ENCODE measurements around the gene CMSS1.
"Not testable (repeated sequence)": the region's sequence is repeated elsewhere in the genome, so short reads cannot be mapped to it uniquely, and the experiment has no call there.

Gene CMSS1

GRCh38 chr3:99823723-99824711 lies 6.4 kb downstream of the CMSS1 start:
- no peak for DNase-seq

GRCh38 chr3:99825004-99825640 lies 7.5 kb downstream of the CMSS1 start:
- DNase-seq = no peak

- no peak for DNase-seq
Measured at GRCh38 chr3:99829844-99830243, 12.2 kb downstream of the CMSS1 start.

- no peak for DNase-seq
Measured at GRCh38 chr3:99833617-99834205, 16.0 kb downstream of the CMSS1 start.

GRCh38 chr3:99834211-99834957 lies 16.7 kb downstream of the CMSS1 start:
- DNase-seq = no peak

- no peak for DNase-seq
Measured at GRCh38 chr3:99836681-99837080, 19.0 kb downstream of the CMSS1 start.

- no peak for DNase-seq
Measured at GRCh38 chr3:99837715-99838114, 20.1 kb downstream of the CMSS1 start.

GRCh38 chr3:99838755-99839154 lies 21.1 kb downstream of the CMSS1 start:
- DNase-seq = no peak

GRCh38 chr3:99839613-99840012 lies 22.0 kb downstream of the CMSS1 start:
- no peak for DNase-seq

GRCh38 chr3:99841949-99842348 lies 24.3 kb downstream of the CMSS1 start:
- not testable (repeated sequence) for DNase-seq

- DNase-seq = peak; percentile 18 to 52
Measured at GRCh38 chr3:99842826-99843589, 25.3 kb downstream of the CMSS1 start.

- peak in 1 of 2 experiments; percentile 64 for DNase-seq
Measured at GRCh38 chr3:99843590-99844258, 26.1 kb downstream of the CMSS1 start.

- no peak for DNase-seq
Measured at GRCh38 chr3:99845331-99845730, 27.7 kb downstream of the CMSS1 start.

GRCh38 chr3:99845999-99846398 lies 28.3 kb downstream of the CMSS1 start:
- no peak for DNase-seq

GRCh38 chr3:99846477-99847160 lies 29.0 kb downstream of the CMSS1 start:
- DNase-seq = no peak

- no peak for DNase-seq
Measured at GRCh38 chr3:99848433-99848832, 30.8 kb downstream of the CMSS1 start.

- DNase-seq = no peak
Measured at GRCh38 chr3:99850608-99851007, 32.9 kb downstream of the CMSS1 start.

- DNase-seq = no peak
Measured at GRCh38 chr3:99851955-99852354, 34.3 kb downstream of the CMSS1 start.

GRCh38 chr3:99852851-99853250 lies 35.2 kb downstream of the CMSS1 start:
- no peak for DNase-seq

- DNase-seq = no peak
Measured at GRCh38 chr3:99854756-99855298, 37.2 kb downstream of the CMSS1 start.

- DNase-seq = no peak
Measured at GRCh38 chr3:99855900-99856299, 38.2 kb downstream of the CMSS1 start.

Data from NCI-H446 (cell line).